Left colon (tissue), 2 donors: ENCODE data around the gene CEMIP2. TPM values are rescaled to one million over a fixed set of nuclear protein-coding genes. Genes with fewer than 3 reads are reported as not detected.
A peak's percentile ranks its signal among the peaks of the same experiment; 100 is the strongest.
"Not testable (repeated sequence)": the region's sequence is repeated elsewhere in the genome, so short reads cannot be mapped to it uniquely, and the experiment has no call there.

Experiments
- ATAC-seq: fragments of 200-7000 bp; cut with Tn5 transposase; one replicate; pipeline ENCODE4 v1.9.1; 2020; ENCODE audit warnings: mild to moderate bottlenecking, moderate library complexity
- DNase-seq, 2 donors: peaks; one replicate each; pipeline ENCODE4 v3.0.0-alpha.2; 2020
- intact Hi-C, 2 donors: fragments of 100-400 bp; cut with DNase I in 1 of 2; cut with micrococcal nuclease in 1 of 2; formaldehyde crosslinking; loops; one replicate each; pipeline versions ENCODE4 v1.11.2 to v1.14.0; 2022; cut with DNase I, micrococcal nuclease
- total RNA-seq, 2 donors: library from RNA; stranded (reverse); fragmentation: NEBNext Ultra II Directional; extraction: Animal tissue kit (Norgen Biotek cat#: 25700); gene quantifications; one replicate each; pipeline ENCODE4 v1.2.1, GENCODE V29; 2021
- donor health status: DM: no; HTN: no; CAD: no.
- donor health status: DM: yes; HTN: yes; CAD: no.

Gene CEMIP2
- total RNA-seq, 2 donors from 2014 or later = 97.7 to 106 TPM

- DNase-seq (no peak), ATAC-seq (peak; percentile 66)
- intact Hi-C loops = no loop called here
Observed at GRCh38 chr9:71669284-71669995, 98.9 kb downstream of the CEMIP2 start.

- ATAC-seq (no peak), DNase-seq (no peak)
- intact Hi-C loops = no loop called here
Observed at GRCh38 chr9:71668717-71669116, 99.6 kb downstream of the CEMIP2 start.

GRCh38 chr9:71665247-71665646, 103.1 kb downstream of the CEMIP2 start:
- ATAC-seq (no peak), DNase-seq (no peak)
- intact Hi-C loops = no loop called here

- DNase-seq (no peak), ATAC-seq (no peak)
- intact Hi-C loops = no loop called here
Observed at GRCh38 chr9:71664566-71664965, 103.7 kb downstream of the CEMIP2 start.

- DNase-seq (no peak), ATAC-seq (no peak)
- intact Hi-C loops = no loop called here
Observed at GRCh38 chr9:71663931-71664459, 104.3 kb downstream of the CEMIP2 start.

GRCh38 chr9:71663216-71663615, 105.1 kb downstream of the CEMIP2 start:
- no peak for ATAC-seq
- no peak for DNase-seq
- intact Hi-C loops = no loop called here

GRCh38 chr9:71662082-71662481, 106.2 kb downstream of the CEMIP2 start:
- peak; percentile 95 for ATAC-seq
- no peak for DNase-seq
- intact Hi-C loops = no loop called here

GRCh38 chr9:71657276-71657675, 111.0 kb downstream of the CEMIP2 start:
- DNase-seq, ATAC-seq, intact Hi-C loops: not testable (repeated sequence)

GRCh38 chr9:71656496-71656895, 111.8 kb downstream of the CEMIP2 start:
- ATAC-seq (no peak), DNase-seq (no peak)
- intact Hi-C loops = no loop called here

GRCh38 chr9:71655778-71656177, 112.5 kb downstream of the CEMIP2 start:
- DNase-seq (no peak), ATAC-seq (no peak)
- intact Hi-C loops = no loop called here

GRCh38 chr9:71655141-71655540, 113.2 kb downstream of the CEMIP2 start:
- DNase-seq (no peak), ATAC-seq (no peak)
- intact Hi-C loops = no loop called here

- intact Hi-C loops = no loop called here
- no peak for ATAC-seq
- no peak for DNase-seq
Observed at GRCh38 chr9:71652480-71652879, 115.8 kb downstream of the CEMIP2 start.

GRCh38 chr9:71648453-71648852, 119.9 kb downstream of the CEMIP2 start:
- ATAC-seq (no peak), DNase-seq (no peak)
- intact Hi-C loops = no loop called here

GRCh38 chr9:71647094-71647591, 121.2 kb downstream of the CEMIP2 start:
- peak; percentile 77 to 79 for DNase-seq
- intact Hi-C loops = no loop called here
- peak; percentile 97 for ATAC-seq

- DNase-seq = no peak
- ATAC-seq = no peak
- intact Hi-C loops = no loop called here
Observed at GRCh38 chr9:71646131-71646530, 122.2 kb downstream of the CEMIP2 start.

GRCh38 chr9:71644819-71645362, 123.4 kb downstream of the CEMIP2 start:
- intact Hi-C loops = no loop called here
- ATAC-seq (no peak), DNase-seq (no peak)

GRCh38 chr9:71643330-71643729, 125.0 kb downstream of the CEMIP2 start:
- no peak for DNase-seq
- no peak for ATAC-seq
- intact Hi-C loops = no loop called here

GRCh38 chr9:71642056-71642455, 126.3 kb downstream of the CEMIP2 start:
- DNase-seq = no peak
- no peak for ATAC-seq
- intact Hi-C loops = no loop called here

- intact Hi-C loops = no loop called here
- peak in 1 of 2 donors; percentile 31 for DNase-seq
- peak; percentile 21 for ATAC-seq
Observed at GRCh38 chr9:71638627-71639026, 129.7 kb downstream of the CEMIP2 start.

- intact Hi-C loops = no loop called here
- ATAC-seq (no peak), DNase-seq (no peak)
Observed at GRCh38 chr9:71637926-71638325, 130.4 kb downstream of the CEMIP2 start.
